Endothelial cell of umbilical vein (primary cell): ENCODE results near the gene GIN1. TPM values are rescaled to one million over a fixed set of nuclear protein-coding genes. Genes with fewer than 3 reads are reported as not detected.

Source experiments
- BruUV-seq: library from RNA; stranded (reverse); fragments of 400-500 nt; replicated peaks from 2 replicates; lab custom pipeline; 2021; lab: Mats Ljungman, UMichigan
- CTCF ChIA-PET: fragments of 300-600, 350-600 bp; sonication (Branson Sonifier 250); formaldehyde crosslinking; loops from one replicate; lab custom pipeline; 2021; ENCODE audit warnings: antibody characterized with exemption, inconsistent platforms; lab: Charles Lee
- POLR2A ChIA-PET: fragments of 300-600, 350-600 bp; sonication (Branson Sonifier 250); formaldehyde crosslinking; loops from one replicate; lab custom pipeline; 2021; ENCODE audit warnings: antibody characterized with exemption, inconsistent platforms; lab: Charles Lee
- DNase-seq: peaks from one replicate; pipeline ENCODE4 v3.0.0-alpha.2; 2011; ENCODE audit warnings: low read depth, low spot score
- FAIRE-seq: peaks from 2 replicates; lab custom pipeline; 2011; peaks lifted over from hg19 to GRCh38; lab: Jason Lieb, UNC
- H2AFZ ChIP-seq: 2 replicates; pipeline ENCODE4 v1.6.0; 2012; ENCODE audit warnings: low read depth, low read length, control low read depth, inconsistent platforms
- H3K27ac ChIP-seq: 2 replicates; pipeline ENCODE4 v1.5.1; 2011; ENCODE audit warnings: low read depth, mild to moderate bottlenecking, control low read depth, low read length, moderate library complexity; ENCODE audit not compliant: insufficient read depth
- H3K27me3 ChIP-seq, 2 experiments: 2 replicates each; pipeline versions ENCODE4 v1.6.0 to v1.6.1; 2011; ENCODE audit warnings: low read length in 2 of 2, mixed read lengths in 1 of 2; ENCODE audit not compliant: control insufficient read depth in 2 of 2, insufficient read depth in 2 of 2
- H3K36me3 ChIP-seq, 2 experiments: 2 replicates in 1 of 2; 3 replicates in 1 of 2; pipeline ENCODE4 v1.5.1; 2011; ENCODE audit warnings: low read length in 2 of 2, mild to moderate bottlenecking in 1 of 2, moderate library complexity in 1 of 2; ENCODE audit not compliant: control insufficient read depth in 2 of 2, insufficient read depth in 2 of 2; ENCODE audit errors: extremely low read depth in 1 of 2
- H3K4me1 ChIP-seq: 3 replicates; pipeline ENCODE4 v1.5.1; 2011; ENCODE audit warnings: mild to moderate bottlenecking, low read length; ENCODE audit not compliant: control insufficient read depth, insufficient read depth; ENCODE audit errors: extremely low read depth
- H3K4me2 ChIP-seq: 2 replicates; pipeline ENCODE4 v1.6.1; 2011; ENCODE audit warnings: low read length, control low read depth, mixed read lengths; ENCODE audit not compliant: insufficient read depth
- H3K4me3 ChIP-seq, 3 experiments: fragments of 200-600 bp in 1 of 3; sonication (generic), shearing (Covaris generic) in 1 of 3; replicated peaks in 1 of 3; 2 replicates each; pipeline ENCODE4 v1.5.1; 2011 to 2016; ENCODE audit warnings: control low read depth in 3 of 3, low read length in 3 of 3, mild to moderate bottlenecking in 2 of 3, inconsistent platforms in 1 of 3, low read depth in 1 of 3, moderate library complexity in 1 of 3; ENCODE audit not compliant: insufficient read depth in 1 of 3
- H3K79me2 ChIP-seq: 2 replicates; pipeline ENCODE4 v1.6.0; 2012; ENCODE audit warnings: low read length, inconsistent platforms; ENCODE audit not compliant: control insufficient read depth, insufficient read depth
- H3K9ac ChIP-seq: replicated peaks from 2 replicates; pipeline ENCODE3; 2011; ENCODE audit warnings: low read length, control low read depth; ENCODE audit not compliant: insufficient read depth; ENCODE audit errors: extremely low read depth
- H3K9me1 ChIP-seq: replicated peaks from 3 replicates; pipeline ENCODE4 v1.6.0; 2011; ENCODE audit warnings: mild to moderate bottlenecking, low read length; ENCODE audit not compliant: control insufficient read depth, insufficient read depth; ENCODE audit errors: extremely low read depth
- H3K9me3 ChIP-seq: replicated peaks from 2 replicates; pipeline ENCODE4 v1.5.1; 2012; ENCODE audit warnings: low read length, inconsistent platforms; ENCODE audit not compliant: control insufficient read depth, insufficient read depth
- H4K20me1 ChIP-seq: replicated peaks from 2 replicates; pipeline ENCODE3; 2011; ENCODE audit warnings: mild to moderate bottlenecking, low read length; ENCODE audit not compliant: control insufficient read depth, insufficient read depth; ENCODE audit errors: extremely low read depth
- CTCF ChIP-seq, 2 donors: IDR thresholded peaks; 1 replicate in 1 of 2; 2 replicates in 1 of 2; pipeline ENCODE4 v1.5.1; 2011; ENCODE audit warnings: low read length in 2 of 2, mild to moderate bottlenecking in 2 of 2, moderate library complexity in 2 of 2, control low read depth in 1 of 2, inconsistent platforms in 1 of 2, low read depth in 1 of 2; ENCODE audit not compliant: insufficient read depth in 1 of 2; ENCODE audit errors: extremely low read depth in 1 of 2
- EZH2 ChIP-seq: IDR thresholded peaks from 2 replicates; pipeline ENCODE4 v1.6.1; 2012; ENCODE audit warnings: borderline replicate concordance, low read depth, mild to moderate bottlenecking, moderate library complexity, low read length, inconsistent platforms; ENCODE audit not compliant: severe bottlenecking
- GATA2 ChIP-seq: IDR thresholded peaks from 2 replicates; pipeline ENCODE4 v1.7.0; 2011; ENCODE audit warnings: low read depth, mild to moderate bottlenecking, moderate library complexity, mixed read lengths, low read length; ENCODE audit not compliant: insufficient read length, insufficient read depth
- MYC ChIP-seq: IDR thresholded peaks from one replicate; pipeline ENCODE4 v1.6.1; 2011; ENCODE audit warnings: mild to moderate bottlenecking, low read depth, low read length
- POLR2A ChIP-seq: IDR thresholded peaks from 2 replicates; pipeline ENCODE4 v1.6.1; 2012; ENCODE audit warnings: low read depth, mild to moderate bottlenecking, control low read depth, low read length
- POLR2AphosphoS5 ChIP-seq: IDR thresholded peaks from 2 replicates; pipeline ENCODE4 v1.6.1; 2012; ENCODE audit warnings: low read depth, mild to moderate bottlenecking, control low read depth, low read length, moderate library complexity; ENCODE audit not compliant: insufficient read depth
- dilution Hi-C: fragments of 300-500 bp; cut with MboI; formaldehyde crosslinking; loops from one replicate; pipeline ENCODE4 v1.15.0; 2019; ENCODE audit warnings: low sequenced_read_pairs; ENCODE audit not compliant: extremely low pct_ligation_motif_present
- intact Hi-C: fragments of 100-400 bp; cut with micrococcal nuclease; formaldehyde crosslinking; loops from one replicate; pipeline ENCODE4 v1.10.0; 2022
- polyA plus RNA-seq, 4 experiments: library from polyadenylated mRNA; depleted of rRNA in 3 of 4; stranded (reverse) in 3 of 4; unstranded in 1 of 4; fragments of >200 nt; gene quantifications; 2 replicates each; pipeline versions ENCODE4 v1.2.1 to v1.2.3, GENCODE V29; 2011 to 2012; ENCODE audit warnings: missing spikeins in 1 of 4
- total RNA-seq: library from RNA; stranded (reverse); gene quantifications from 2 replicates; pipeline ENCODE4 v1.2.3, GENCODE V29; 2021
- TF ChIP-seq, protein P1 (sequence below): IDR thresholded peaks from 2 replicates; pipeline ENCODE4 v1.6.1; 2011; ENCODE audit not compliant: insufficient read depth, insufficient read length

The GIN1 gene
- total and polyA plus RNA-seq, 2 donors (not counting 3 experiments of a cell fraction or from before 2014, with no cell fraction given): 0.98 to 4.4 TPM

DNA sequence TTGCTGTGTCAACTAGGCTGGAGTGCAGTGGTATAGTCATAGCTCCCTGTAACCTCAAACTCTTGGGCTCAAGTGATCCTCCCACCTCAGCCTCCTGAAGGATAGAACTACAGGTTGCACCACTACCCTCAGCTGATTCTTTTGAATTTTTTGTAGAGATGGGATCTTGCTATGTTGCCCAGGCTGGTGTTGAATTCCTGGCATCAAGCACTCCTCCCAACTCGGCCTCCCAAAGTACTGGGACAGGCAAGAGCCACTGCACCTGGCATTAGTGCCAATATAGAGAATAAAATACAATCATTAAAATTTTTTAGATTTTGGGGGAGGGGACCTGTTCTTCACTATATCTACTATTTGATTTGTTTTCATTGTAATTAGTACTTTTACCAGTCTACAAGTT is 15.5 kb upstream of the GIN1 start:
- H3K9me3 ChIP-seq: no peaks in the 10 kb centered on the region
- no peaks in the 10 kb centered on the region for H3K9me1 ChIP-seq
- no TSS peak for BruUV-seq
- POLR2A ChIA-PET: no interaction called here
- H3K27ac ChIP-seq: no peak overlapping the region
- H3K4me2 ChIP-seq: no peak overlapping the region
- dilution Hi-C loops: no loop called here
- no peak overlapping the region for H3K9ac ChIP-seq
- H3K27me3 ChIP-seq: no peaks in the 10 kb centered on the region
- no peak overlapping the region for H3K4me3 ChIP-seq
- FAIRE-seq: no peak
- H2AFZ ChIP-seq: no peak overlapping the region
- peaks cover 0 to 8% of the 10 kb centered on the region in 2 experiments for H3K36me3 ChIP-seq
- CTCF ChIA-PET: no interaction called here
- TF ChIP-seq MYC: no peak
- no peak for TF ChIP-seq POLR2AphosphoS5
- TF ChIP-seq, protein P1, sequence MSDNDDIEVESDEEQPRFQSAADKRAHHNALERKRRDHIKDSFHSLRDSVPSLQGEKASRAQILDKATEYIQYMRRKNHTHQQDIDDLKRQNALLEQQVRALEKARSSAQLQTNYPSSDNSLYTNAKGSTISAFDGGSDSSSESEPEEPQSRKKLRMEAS: no peak
- TF ChIP-seq EZH2: no peak
- no peak for TF ChIP-seq CTCF (IDR thresholded peaks at IDR 0.05; ENCODE audit: extremely low read depth in 1 of 2, insufficient read depth in 1 of 2, low read depth in 1 of 2, low read length in 2 of 2)
- no peak for TF ChIP-seq POLR2A
- TF ChIP-seq GATA2: no peak
- no peaks in the 10 kb centered on the region for H3K4me1 ChIP-seq
- H4K20me1 ChIP-seq: no peaks in the 10 kb centered on the region
- DNase-seq: no peak
- intact Hi-C loops: loop anchor here (5.0 kb wide), 2 partner anchors 342 to 598 kb away; no protein-coding TSS in a partner anchor
- H3K79me2 ChIP-seq: peaks cover 2% of the 10 kb centered on the region
